CD14-positive monocyte (primary cell): ENCODE data around the gene CADM4. TPM values are rescaled to one million over a fixed set of nuclear protein-coding genes. Genes with fewer than 3 reads are reported as not detected.

Experiments used
- DNase-seq, 3 donors: peaks; one replicate each; pipeline ENCODE4 v3.0.0-alpha.2; 2011 to 2022
- H2AFZ ChIP-seq: 2 replicates; pipeline ENCODE4 v1.6.0; 2012; ENCODE audit warnings: mild to moderate bottlenecking, low read depth, low read length, inconsistent platforms; ENCODE audit not compliant: insufficient read depth, poor library complexity, severe bottlenecking
- H3K27ac ChIP-seq, 2 donors: 1 replicate in 1 of 2; 2 replicates in 1 of 2; pipeline ENCODE4 v1.5.1; 2012 to 2013; ENCODE audit warnings: low read length in 2 of 2, control low read depth in 1 of 2, inconsistent platforms in 1 of 2, low read depth in 1 of 2, mild to moderate bottlenecking in 1 of 2
- H3K27me3 ChIP-seq, 2 donors: one replicate each; pipeline versions ENCODE4 v1.6.0 to v1.6.1; 2011 to 2013; ENCODE audit warnings: low read length in 2 of 2; ENCODE audit not compliant: control insufficient read depth in 2 of 2, insufficient read depth in 2 of 2
- H3K36me3 ChIP-seq, 2 donors: replicated peaks in 1 of 2; 1 replicate in 1 of 2; 2 replicates in 1 of 2; pipeline versions ENCODE4 v1.5.1 to v1.6.1; 2012 to 2013; ENCODE audit warnings: low read length in 2 of 2, control low read depth in 1 of 2, inconsistent platforms in 1 of 2, mild to moderate bottlenecking in 1 of 2; ENCODE audit not compliant: insufficient read depth in 2 of 2, control insufficient read depth in 1 of 2
- H3K4me1 ChIP-seq, 2 donors: 1 replicate in 1 of 2; 2 replicates in 1 of 2; pipeline versions ENCODE4 v1.5.1 to v1.6.1; 2012 to 2013; ENCODE audit warnings: low read length in 2 of 2, control low read depth in 1 of 2, inconsistent platforms in 1 of 2, mild to moderate bottlenecking in 1 of 2, moderate library complexity in 1 of 2; ENCODE audit not compliant: insufficient read depth in 2 of 2, control insufficient read depth in 1 of 2
- H3K4me2 ChIP-seq: replicated peaks from 2 replicates; pipeline ENCODE3; 2012; ENCODE audit warnings: low read length, moderate library complexity, mild to moderate bottlenecking; ENCODE audit not compliant: poor library complexity, severe bottlenecking; ENCODE audit errors: extremely low read depth
- H3K4me3 ChIP-seq, 3 experiments: fragments of 200-600 bp in 1 of 3; sonication (generic) in 1 of 3; replicated peaks in 1 of 3; 1 replicate in 2 of 3; 2 replicates in 1 of 3; pipeline ENCODE4 v1.5.1; 2011 to 2013; ENCODE audit warnings: low read length in 3 of 3, mild to moderate bottlenecking in 3 of 3, control low read depth in 2 of 3, low read depth in 2 of 3, inconsistent platforms in 1 of 3, moderate library complexity in 1 of 3
- H3K79me2 ChIP-seq: 2 replicates; pipeline ENCODE4 v1.6.0; 2012; ENCODE audit warnings: mild to moderate bottlenecking, control low read depth, inconsistent platforms, low read length, moderate library complexity; ENCODE audit not compliant: insufficient read depth
- H3K9ac ChIP-seq: 2 replicates; pipeline ENCODE4 v1.6.0; 2017; ENCODE audit warnings: low read length, mild to moderate bottlenecking; ENCODE audit not compliant: insufficient read depth, poor library complexity, severe bottlenecking
- H3K9me3 ChIP-seq, 2 donors: replicated peaks in 1 of 2; 1 replicate in 1 of 2; 2 replicates in 1 of 2; pipeline versions ENCODE4 v1.5.1 to v1.6.1; 2012 to 2013; ENCODE audit warnings: low read length in 2 of 2, control low read depth in 1 of 2; ENCODE audit not compliant: control insufficient read depth in 1 of 2, insufficient read depth in 1 of 2
- H4K20me1 ChIP-seq: 2 replicates; pipeline ENCODE4 v1.6.0; 2012; ENCODE audit warnings: mild to moderate bottlenecking, low read length, control low read depth, moderate library complexity; ENCODE audit not compliant: insufficient read depth
- H3K27ac Mint-ChIP-seq, 7 donors: one replicate each; pipeline ENCODE4 v1.8.0; 2020; ENCODE audit warnings: mild to moderate bottlenecking in 7 of 7, mixed read lengths in 7 of 7, moderate library complexity in 6 of 7, inconsistent platforms in 2 of 7
- H3K27me3 Mint-ChIP-seq, 3 donors: one replicate each; pipeline ENCODE4 v1.8.0; 2021 to 2022; ENCODE audit warnings: low read depth in 3 of 3, mild to moderate bottlenecking in 3 of 3, mixed read lengths in 3 of 3, moderate library complexity in 3 of 3, inconsistent platforms in 1 of 3
- H3K36me3 Mint-ChIP-seq, 2 donors: one replicate each; pipeline ENCODE4 v1.8.0; 2020; ENCODE audit warnings: mixed read lengths in 2 of 2, inconsistent platforms in 1 of 2, mild to moderate bottlenecking in 1 of 2
- H3K4me1 Mint-ChIP-seq: one replicate; pipeline ENCODE4 v1.8.0; 2020; ENCODE audit warnings: mild to moderate bottlenecking, mixed read lengths
- H3K4me3 Mint-ChIP-seq, 2 donors: one replicate each; pipeline ENCODE4 v1.8.0; 2020; ENCODE audit warnings: mild to moderate bottlenecking in 2 of 2, mixed read lengths in 2 of 2, moderate library complexity in 1 of 2
- H3K9me3 Mint-ChIP-seq, 7 donors: one replicate each; pipeline ENCODE4 v1.8.0; 2020 to 2022; ENCODE audit warnings: mixed read lengths in 7 of 7, mild to moderate bottlenecking in 6 of 7, moderate library complexity in 6 of 7, inconsistent platforms in 2 of 7
- CTCF ChIP-seq: fragments of 200-600 bp; IDR thresholded peaks from one replicate; pipeline ENCODE4 v1.8.0; 2022; ENCODE audit warnings: antibody characterized with exemption, mild to moderate bottlenecking
- WGBS: methylation state at CpG from one replicate; pipeline ENCODE4 v1.1.5; 2013; ENCODE audit warnings: missing lambda C conversion rate; ENCODE audit not compliant: insufficient coverage; 5-methylcytosine and 5-hydroxymethylcytosine counted together
- intact Hi-C, 2 donors: fragments of 100-400 bp; cut with micrococcal nuclease; formaldehyde crosslinking; loops; one replicate each; pipeline versions ENCODE4 v1.15.0 to v1.15.1; 2023
- polyA plus RNA-seq, 3 donors: library from polyadenylated mRNA; depleted of rRNA in 1 of 3; unstranded in 2 of 3; stranded (reverse) in 1 of 3; fragments of 300-500 nt in 2 of 3; fragments of >200 nt in 1 of 3; fragmentation: Illumina TruSeq in 2 of 3; gene quantifications; 1 replicate in 2 of 3; 2 replicates in 1 of 3; pipeline ENCODE4 v1.2.3, GENCODE V29; 2012 to 2021

The CADM4 gene
- polyA plus RNA-seq, 3 donors = 0.10 to 0.91 (median 0.31) TPM

- Mint-ChIP-seq H3K27me3 (peaks cover 36 to 62% (median 52%) of the 10 kb centered on the region in 3 donors), H3K4me1 (peaks cover 11% of the 10 kb centered on the region), H3K9me3 (peaks cover 0 to 16% (median 5%) of the 10 kb centered on the region in 7 donors), H3K4me3 (no peak overlapping the region), H3K27ac (no peak overlapping the region), H3K36me3 (peaks cover 5 to 8% of the 10 kb centered on the region in 2 donors)
- no peaks in the 10 kb centered on the region for H4K20me1 ChIP-seq
- H3K4me2 ChIP-seq = no peak overlapping the region
- H3K9me3 ChIP-seq = peaks cover 0 to 8% of the 10 kb centered on the region in 2 donors
- no peak overlapping the region for H2AFZ ChIP-seq
- H3K27me3 ChIP-seq = peaks cover 23 to 47% of the 10 kb centered on the region in 2 donors
- intact Hi-C loops = no loop called here
- H3K79me2 ChIP-seq = no peaks in the 10 kb centered on the region
- H3K4me1 ChIP-seq = peaks cover 2 to 3% of the 10 kb centered on the region in 2 donors
- H3K4me3 ChIP-seq = no peak overlapping the region
- no peak overlapping the region for H3K9ac ChIP-seq
- 32% methylated on average over 14 of the region's 17 CpGs for WGBS
- no peak for TF ChIP-seq CTCF
- no peaks in the 10 kb centered on the region for H3K36me3 ChIP-seq
- DNase-seq = no peak
- H3K27ac ChIP-seq = no peak overlapping the region
Observed at GRCh38 chr19:43634872-43635560, 4.6 kb downstream of the CADM4 start.

DNA sequence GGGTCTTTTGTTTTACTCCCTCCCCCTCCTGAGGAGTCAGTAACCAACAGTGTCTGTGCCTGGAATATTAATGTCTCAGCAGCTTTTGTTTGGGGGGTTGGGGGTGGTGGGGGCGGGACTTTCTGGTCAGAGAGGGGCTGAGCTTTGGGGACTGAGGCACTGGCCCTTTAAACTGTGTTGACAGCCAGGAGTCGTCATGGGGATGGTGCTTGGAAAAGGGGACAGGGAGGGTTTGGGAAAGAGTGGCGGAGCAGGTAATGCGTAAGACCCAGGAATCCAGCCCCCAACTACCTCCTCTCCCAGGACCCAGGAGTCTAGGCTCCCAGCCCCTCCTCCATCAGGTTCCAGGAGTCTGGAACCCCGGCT lies 5.2 kb downstream of the CADM4 start:
- Mint-ChIP-seq H3K4me3 (no peak overlapping the region), H3K27me3 (peaks cover 35 to 59% (median 49%) of the 10 kb centered on the region in 3 donors), H3K4me1 (peaks cover 9% of the 10 kb centered on the region), H3K36me3 (peaks cover 4 to 7% of the 10 kb centered on the region in 2 donors), H3K27ac (no peak overlapping the region), H3K9me3 (peaks cover 0 to 15% (median 3%) of the 10 kb centered on the region in 7 donors)
- H3K4me3 ChIP-seq = no peak overlapping the region
- no peak for TF ChIP-seq CTCF
- no peak overlapping the region for H3K4me2 ChIP-seq
- peaks cover 0 to 8% of the 10 kb centered on the region in 2 donors for H3K9me3 ChIP-seq
- H3K27ac ChIP-seq = no peak overlapping the region
- no peak overlapping the region for H3K9ac ChIP-seq
- intact Hi-C loops = no loop called here
- H4K20me1 ChIP-seq = no peaks in the 10 kb centered on the region
- no peak overlapping the region for H2AFZ ChIP-seq
- H3K27me3 ChIP-seq = peaks cover 23 to 45% of the 10 kb centered on the region in 2 donors
- no peaks in the 10 kb centered on the region for H3K36me3 ChIP-seq
- H3K4me1 ChIP-seq = no peaks in the 10 kb centered on the region
- H3K79me2 ChIP-seq = no peaks in the 10 kb centered on the region
- DNase-seq = no peak
- 67% methylated on average over 1 of the region's 5 CpGs for WGBS
